WTC11 (cell line): Measurements from ENCODE around the gene CREG2. TPM values are rescaled to one million over a fixed set of nuclear protein-coding genes. Genes with fewer than 3 reads are reported as not detected.

Source experiments
- ATAC-seq: fragments of 200-7000 bp; cut with Tn5 transposase; 2 replicates; pipeline ENCODE4 v1.10.0; 2021; ENCODE audit warnings: mild to moderate bottlenecking, moderate library complexity
- CTCF ChIA-PET: fragments of 300-600 bp; sonication (Branson Sonifier 250); formaldehyde crosslinking; loops from one replicate; lab custom pipeline; 2021; ENCODE audit warnings: antibody characterized with exemption; lab: Charles Lee
- POLR2A ChIA-PET: fragments of 350-600 bp; sonication (Branson Sonifier 250); formaldehyde crosslinking; loops from one replicate; lab custom pipeline; 2021; ENCODE audit warnings: antibody characterized with exemption; lab: Charles Lee
- DNase-seq: peaks from one replicate; pipeline ENCODE4 v3.0.0; 2021; ENCODE audit warnings: low spot score
- H3K27ac Mint-ChIP-seq: 2 replicates; pipeline ENCODE4 v1.8.0; 2021; ENCODE audit warnings: mixed read lengths
- H3K27me3 Mint-ChIP-seq: 2 replicates; pipeline ENCODE4 v1.8.0; 2021; ENCODE audit warnings: low read depth, mild to moderate bottlenecking, moderate library complexity, mixed read lengths
- H3K36me3 Mint-ChIP-seq: 2 replicates; pipeline ENCODE4 v1.8.0; 2021; ENCODE audit warnings: mixed read lengths
- H3K4me1 Mint-ChIP-seq: 2 replicates; pipeline ENCODE4 v1.8.0; 2022; ENCODE audit warnings: mixed read lengths
- H3K4me3 Mint-ChIP-seq: 2 replicates; pipeline ENCODE4 v1.8.0; 2021; ENCODE audit warnings: mild to moderate bottlenecking, moderate library complexity, mixed read lengths
- H3K9me3 Mint-ChIP-seq: 2 replicates; pipeline ENCODE4 v1.8.0; 2021; ENCODE audit warnings: mixed read lengths
- ATF3 ChIP-seq: sonication (generic); formaldehyde crosslinking; conservative IDR thresholded peaks from 2 replicates; pipeline ENCODE4 v1.8.1; 2022; ENCODE audit warnings: mild to moderate bottlenecking, missing genetic modification reagents
- E2F5 ChIP-seq: sonication (generic); formaldehyde crosslinking; IDR thresholded peaks from 2 replicates; pipeline ENCODE4 v1.8.1; 2022; ENCODE audit warnings: mild to moderate bottlenecking, moderate library complexity, missing genetic modification reagents
- ESRRA ChIP-seq: sonication (generic); formaldehyde crosslinking; IDR thresholded peaks from 2 replicates; pipeline ENCODE4 v1.8.1; 2022; ENCODE audit warnings: mild to moderate bottlenecking, missing genetic modification reagents, borderline replicate concordance
- FOXJ3 ChIP-seq: sonication (generic); formaldehyde crosslinking; IDR thresholded peaks from 2 replicates; pipeline ENCODE4 v1.9.0; 2021; ENCODE audit warnings: missing genetic modification reagents, mild to moderate bottlenecking, borderline replicate concordance
- FOXK1 ChIP-seq: sonication (generic); formaldehyde crosslinking; IDR thresholded peaks from 2 replicates; pipeline ENCODE4 v1.8.0; 2022; ENCODE audit warnings: mild to moderate bottlenecking, moderate library complexity, missing genetic modification reagents
- FOXP1 ChIP-seq: sonication (generic); formaldehyde crosslinking; IDR thresholded peaks from 2 replicates; pipeline ENCODE4 v1.8.0; 2022; ENCODE audit warnings: missing genetic modification reagents, mild to moderate bottlenecking, moderate library complexity, borderline replicate concordance
- GABPB1 ChIP-seq: sonication (generic); formaldehyde crosslinking; IDR thresholded peaks from 2 replicates; pipeline ENCODE4 v1.8.1; 2023; ENCODE audit warnings: mild to moderate bottlenecking, missing genetic modification reagents
- NFATC4 ChIP-seq: fragments of 250-450 bp; sonication (Bioruptor Pico); IDR thresholded peaks from 2 replicates; pipeline ENCODE4 v1.9.0; 2021; ENCODE audit warnings: mild to moderate bottlenecking
- NFYB ChIP-seq: sonication (generic); formaldehyde crosslinking; conservative IDR thresholded peaks from 2 replicates; pipeline ENCODE4 v1.8.0; 2022; ENCODE audit warnings: low read depth, missing genetic modification reagents
- RORB ChIP-seq: fragments of 250-450 bp; sonication (Bioruptor Pico); IDR thresholded peaks from 2 replicates; pipeline ENCODE4 v1.9.0; 2021; ENCODE audit warnings: mild to moderate bottlenecking
- USF2 ChIP-seq: sonication (generic); formaldehyde crosslinking; IDR thresholded peaks from 2 replicates; pipeline ENCODE4 v1.8.1; 2023; ENCODE audit warnings: mild to moderate bottlenecking, missing genetic modification reagents, moderate library complexity
- ZNF121 ChIP-seq: sonication (generic); formaldehyde crosslinking; IDR thresholded peaks from 2 replicates; pipeline ENCODE4 v1.8.0; 2023; ENCODE audit warnings: missing genetic modification reagents
- ZNF263 ChIP-seq: sonication (generic); formaldehyde crosslinking; IDR thresholded peaks from 2 replicates; pipeline ENCODE4 v1.8.1; 2022; ENCODE audit warnings: low read depth, mild to moderate bottlenecking, moderate library complexity, missing genetic modification reagents
- ZNF396 ChIP-seq: fragments of 250-450 bp; sonication (Bioruptor Pico); IDR thresholded peaks from 2 replicates; pipeline ENCODE4 v1.8.0; 2021; ENCODE audit warnings: mild to moderate bottlenecking, moderate library complexity, borderline replicate concordance
- ZSCAN18 ChIP-seq: fragments of 250-450 bp; sonication (Bioruptor Pico); IDR thresholded peaks from 2 replicates; pipeline ENCODE4 v2.1.2; 2022; ENCODE audit warnings: mild to moderate bottlenecking, moderate library complexity
- total RNA-seq: library from RNA; stranded (reverse); gene quantifications from 3 replicates; pipeline ENCODE4 v1.2.3, GENCODE V29; 2021
- TF ChIP-seq, protein P1 (sequence below): fragments of 200-600 bp; IDR thresholded peaks from 2 replicates; pipeline ENCODE4 v1.8.0; 2022; ENCODE audit warnings: antibody characterized with exemption
- TF ChIP-seq, protein P2 (sequence below): sonication (generic); formaldehyde crosslinking; IDR thresholded peaks from 2 replicates; pipeline ENCODE4 v1.8.0; 2023; ENCODE audit warnings: missing genetic modification reagents
- TF ChIP-seq, protein P3 (sequence below): sonication (generic); formaldehyde crosslinking; IDR thresholded peaks from 2 replicates; pipeline ENCODE4 v1.8.1; 2023; ENCODE audit warnings: mild to moderate bottlenecking, missing genetic modification reagents, moderate library complexity
- TF ChIP-seq, protein P4 (sequence below): fragments of 250-450 bp; sonication (Bioruptor Pico); IDR thresholded peaks from 2 replicates; pipeline ENCODE4 v1.9.0; 2021; ENCODE audit warnings: mild to moderate bottlenecking
- TF ChIP-seq, protein P5 (sequence below): sonication (generic); formaldehyde crosslinking; IDR thresholded peaks from 2 replicates; pipeline ENCODE4 v1.8.1; 2023; ENCODE audit warnings: mild to moderate bottlenecking, missing genetic modification reagents

Gene CREG2
- total RNA-seq, 1 experiment from 2014 or later = 1.6 TPM

DNA sequence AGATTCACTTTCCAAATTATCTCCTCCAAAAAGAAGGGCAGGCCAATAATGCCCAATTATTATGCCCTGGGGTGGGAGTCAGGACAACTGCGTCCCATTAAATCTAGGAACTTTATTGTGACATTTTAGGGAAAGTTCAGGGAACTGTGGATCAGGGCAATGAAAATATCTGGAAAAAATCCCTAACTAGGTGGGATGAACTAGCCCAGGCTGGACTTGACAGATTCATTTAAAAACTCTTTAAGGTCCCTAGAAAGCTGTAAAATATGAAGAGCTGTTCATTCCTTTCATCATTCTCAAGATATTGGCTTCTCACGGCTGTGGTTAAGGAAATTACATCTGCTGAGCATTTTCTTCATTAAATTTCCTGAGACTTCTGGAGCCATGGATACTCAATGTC, 8.2 kb downstream of the CREG2 start (continued):
- TF ChIP-seq NFYB (CRISPR knock-in tag) (no peak), ZNF121 (CRISPR knock-in tag) (no peak), USF2 (CRISPR knock-in tag) (no peak), ESRRA (CRISPR knock-in tag) (no peak), ZNF263 (CRISPR knock-in tag) (no peak), NFATC4 (CRISPR knock-in tag) (no peak)
- TF ChIP-seq, protein P1, sequence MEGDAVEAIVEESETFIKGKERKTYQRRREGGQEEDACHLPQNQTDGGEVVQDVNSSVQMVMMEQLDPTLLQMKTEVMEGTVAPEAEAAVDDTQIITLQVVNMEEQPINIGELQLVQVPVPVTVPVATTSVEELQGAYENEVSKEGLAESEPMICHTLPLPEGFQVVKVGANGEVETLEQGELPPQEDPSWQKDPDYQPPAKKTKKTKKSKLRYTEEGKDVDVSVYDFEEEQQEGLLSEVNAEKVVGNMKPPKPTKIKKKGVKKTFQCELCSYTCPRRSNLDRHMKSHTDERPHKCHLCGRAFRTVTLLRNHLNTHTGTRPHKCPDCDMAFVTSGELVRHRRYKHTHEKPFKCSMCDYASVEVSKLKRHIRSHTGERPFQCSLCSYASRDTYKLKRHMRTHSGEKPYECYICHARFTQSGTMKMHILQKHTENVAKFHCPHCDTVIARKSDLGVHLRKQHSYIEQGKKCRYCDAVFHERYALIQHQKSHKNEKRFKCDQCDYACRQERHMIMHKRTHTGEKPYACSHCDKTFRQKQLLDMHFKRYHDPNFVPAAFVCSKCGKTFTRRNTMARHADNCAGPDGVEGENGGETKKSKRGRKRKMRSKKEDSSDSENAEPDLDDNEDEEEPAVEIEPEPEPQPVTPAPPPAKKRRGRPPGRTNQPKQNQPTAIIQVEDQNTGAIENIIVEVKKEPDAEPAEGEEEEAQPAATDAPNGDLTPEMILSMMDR = no peak

DNA sequence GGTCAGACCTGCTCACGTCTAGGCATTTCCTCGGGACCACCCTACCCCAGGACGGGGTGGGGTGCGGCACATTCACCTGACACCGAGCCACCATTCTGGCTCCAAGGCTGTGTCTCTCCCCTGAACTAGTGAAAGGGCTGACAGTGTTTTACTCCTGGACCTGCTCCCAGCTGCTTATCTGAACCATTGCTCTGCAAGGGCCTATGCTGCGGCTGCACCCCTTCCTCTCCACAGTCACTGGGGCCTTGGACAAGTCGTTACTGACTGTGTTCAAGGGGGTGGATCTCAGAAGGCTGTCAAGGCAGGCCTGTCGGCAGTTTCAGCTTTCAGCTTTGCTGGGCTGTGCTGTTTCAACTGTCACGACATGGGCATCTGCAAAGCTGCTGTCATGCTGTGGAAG, 11.7 kb downstream of the CREG2 start:
- Mint-ChIP-seq H3K4me3 (no peak overlapping the region), H3K9me3 (peaks cover 12% of the 10 kb centered on the region), H3K27ac (no peak overlapping the region), H3K27me3 (peaks cover 3% of the 10 kb centered on the region; the same call in 1 of the 2 replicates), H3K36me3 (no peaks in the 10 kb centered on the region), H3K4me1 (peaks cover 6% of the 10 kb centered on the region; the same call in 1 of the 2 replicates)
- no peak for ATAC-seq
- no peak for TF ChIP-seq E2F5 (CRISPR knock-in tag)
- no peak for TF ChIP-seq ZNF396 (CRISPR knock-in tag)
- no peak for TF ChIP-seq FOXJ3 (CRISPR knock-in tag)
- no peak for TF ChIP-seq ATF3 (CRISPR knock-in tag)
- no peak for TF ChIP-seq FOXP1 (CRISPR knock-in tag)
- no peak for TF ChIP-seq RORB (CRISPR knock-in tag)
- no peak for DNase-seq
- ChIA-PET CTCF (interaction anchor here (1.4 kb wide), 1 partner anchor 11 kb away, joined by 3 read pairs; the partner anchor contains the start of gene CREG2), POLR2A (no interaction called here)

DNA sequence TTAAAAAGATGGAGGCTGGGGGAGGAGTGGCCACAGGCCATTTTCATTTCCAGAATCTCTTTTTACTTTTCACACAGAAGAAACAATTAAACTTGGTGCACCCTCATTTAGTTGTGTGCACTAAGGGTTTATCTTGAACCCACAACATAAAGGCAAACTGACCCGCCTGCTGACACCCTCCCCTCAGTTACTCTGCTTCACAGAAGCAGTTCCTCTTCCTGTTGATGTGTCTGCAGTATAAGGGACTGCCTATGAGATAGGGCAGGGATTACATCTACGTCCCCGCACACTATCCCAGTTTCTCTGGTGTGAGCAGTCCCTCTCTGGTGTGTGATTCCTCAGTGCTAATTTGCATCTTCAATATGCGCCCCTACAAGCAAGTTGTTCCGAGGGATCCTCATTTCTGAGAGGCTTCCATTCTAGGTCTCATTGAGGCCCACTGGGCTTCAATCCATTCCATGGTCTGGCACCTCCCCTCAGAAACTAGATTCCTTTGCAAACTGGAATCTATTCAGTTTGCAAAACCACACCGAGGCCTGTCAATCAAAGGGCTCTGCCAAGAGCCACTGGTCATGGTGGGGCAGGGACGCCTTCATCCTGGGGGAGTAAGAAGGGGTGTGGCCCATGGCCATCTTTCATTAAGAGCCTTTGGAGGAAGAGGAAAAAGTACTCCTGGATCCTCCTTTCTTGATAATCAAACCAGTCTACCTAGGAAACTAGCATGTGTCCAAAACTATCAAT, 12.3 kb downstream of the CREG2 start:
- DNase-seq (no peak), ATAC-seq (no peak)
- H3K9me3 Mint-ChIP-seq = peaks cover 12% of the 10 kb centered on the region
- H3K36me3 Mint-ChIP-seq = no peaks in the 10 kb centered on the region
- no peak overlapping the region for H3K27ac Mint-ChIP-seq
- peaks cover 3% of the 10 kb centered on the region; the same call in 1 of the 2 replicates for H3K27me3 Mint-ChIP-seq
- H3K4me3 Mint-ChIP-seq = no peak overlapping the region
- TF ChIP-seq, protein P2, sequence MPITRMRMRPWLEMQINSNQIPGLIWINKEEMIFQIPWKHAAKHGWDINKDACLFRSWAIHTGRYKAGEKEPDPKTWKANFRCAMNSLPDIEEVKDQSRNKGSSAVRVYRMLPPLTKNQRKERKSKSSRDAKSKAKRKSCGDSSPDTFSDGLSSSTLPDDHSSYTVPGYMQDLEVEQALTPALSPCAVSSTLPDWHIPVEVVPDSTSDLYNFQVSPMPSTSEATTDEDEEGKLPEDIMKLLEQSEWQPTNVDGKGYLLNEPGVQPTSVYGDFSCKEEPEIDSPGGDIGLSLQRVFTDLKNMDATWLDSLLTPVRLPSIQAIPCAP (CRISPR knock-in tag) = no peak
- TF ChIP-seq, protein P3, sequence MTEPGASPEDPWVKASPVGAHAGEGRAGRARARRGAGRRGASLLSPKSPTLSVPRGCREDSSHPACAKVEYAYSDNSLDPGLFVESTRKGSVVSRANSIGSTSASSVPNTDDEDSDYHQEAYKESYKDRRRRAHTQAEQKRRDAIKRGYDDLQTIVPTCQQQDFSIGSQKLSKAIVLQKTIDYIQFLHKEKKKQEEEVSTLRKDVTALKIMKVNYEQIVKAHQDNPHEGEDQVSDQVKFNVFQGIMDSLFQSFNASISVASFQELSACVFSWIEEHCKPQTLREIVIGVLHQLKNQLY (CRISPR knock-in tag) = no peak
- TF ChIP-seq, protein P4, sequence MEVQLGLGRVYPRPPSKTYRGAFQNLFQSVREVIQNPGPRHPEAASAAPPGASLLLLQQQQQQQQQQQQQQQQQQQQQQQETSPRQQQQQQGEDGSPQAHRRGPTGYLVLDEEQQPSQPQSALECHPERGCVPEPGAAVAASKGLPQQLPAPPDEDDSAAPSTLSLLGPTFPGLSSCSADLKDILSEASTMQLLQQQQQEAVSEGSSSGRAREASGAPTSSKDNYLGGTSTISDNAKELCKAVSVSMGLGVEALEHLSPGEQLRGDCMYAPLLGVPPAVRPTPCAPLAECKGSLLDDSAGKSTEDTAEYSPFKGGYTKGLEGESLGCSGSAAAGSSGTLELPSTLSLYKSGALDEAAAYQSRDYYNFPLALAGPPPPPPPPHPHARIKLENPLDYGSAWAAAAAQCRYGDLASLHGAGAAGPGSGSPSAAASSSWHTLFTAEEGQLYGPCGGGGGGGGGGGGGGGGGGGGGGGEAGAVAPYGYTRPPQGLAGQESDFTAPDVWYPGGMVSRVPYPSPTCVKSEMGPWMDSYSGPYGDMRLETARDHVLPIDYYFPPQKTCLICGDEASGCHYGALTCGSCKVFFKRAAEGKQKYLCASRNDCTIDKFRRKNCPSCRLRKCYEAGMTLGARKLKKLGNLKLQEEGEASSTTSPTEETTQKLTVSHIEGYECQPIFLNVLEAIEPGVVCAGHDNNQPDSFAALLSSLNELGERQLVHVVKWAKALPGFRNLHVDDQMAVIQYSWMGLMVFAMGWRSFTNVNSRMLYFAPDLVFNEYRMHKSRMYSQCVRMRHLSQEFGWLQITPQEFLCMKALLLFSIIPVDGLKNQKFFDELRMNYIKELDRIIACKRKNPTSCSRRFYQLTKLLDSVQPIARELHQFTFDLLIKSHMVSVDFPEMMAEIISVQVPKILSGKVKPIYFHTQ (CRISPR knock-in tag) = no peak
- TF ChIP-seq, protein P5, sequence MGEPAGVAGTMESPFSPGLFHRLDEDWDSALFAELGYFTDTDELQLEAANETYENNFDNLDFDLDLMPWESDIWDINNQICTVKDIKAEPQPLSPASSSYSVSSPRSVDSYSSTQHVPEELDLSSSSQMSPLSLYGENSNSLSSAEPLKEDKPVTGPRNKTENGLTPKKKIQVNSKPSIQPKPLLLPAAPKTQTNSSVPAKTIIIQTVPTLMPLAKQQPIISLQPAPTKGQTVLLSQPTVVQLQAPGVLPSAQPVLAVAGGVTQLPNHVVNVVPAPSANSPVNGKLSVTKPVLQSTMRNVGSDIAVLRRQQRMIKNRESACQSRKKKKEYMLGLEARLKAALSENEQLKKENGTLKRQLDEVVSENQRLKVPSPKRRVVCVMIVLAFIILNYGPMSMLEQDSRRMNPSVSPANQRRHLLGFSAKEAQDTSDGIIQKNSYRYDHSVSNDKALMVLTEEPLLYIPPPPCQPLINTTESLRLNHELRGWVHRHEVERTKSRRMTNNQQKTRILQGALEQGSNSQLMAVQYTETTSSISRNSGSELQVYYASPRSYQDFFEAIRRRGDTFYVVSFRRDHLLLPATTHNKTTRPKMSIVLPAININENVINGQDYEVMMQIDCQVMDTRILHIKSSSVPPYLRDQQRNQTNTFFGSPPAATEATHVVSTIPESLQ = no peak
- TF ChIP-seq ZSCAN18 (no peak), FOXK1 (CRISPR knock-in tag) (no peak), GABPB1 (CRISPR knock-in tag) (no peak)
- CTCF ChIA-PET = interaction anchor here (1.4 to 1.5 kb wide), 2 partner anchors 12 kb away, joined by 3 to 8 read pairs; partner anchors contain the start of gene CREG2
- H3K4me1 Mint-ChIP-seq = peaks cover 6% of the 10 kb centered on the region; the same call in 1 of the 2 replicates
- POLR2A ChIA-PET = no interaction called here
